IMR-90 (cell line): ENCODE data around the gene MAPK8IP3.

ENCODE experiments used
- TF ChIP-seq, protein P1 (sequence below): fragments of 150-350 bp; IDR thresholded peaks from 2 replicates; pipeline ENCODE4 v1.6.1; 2017; ENCODE audit warnings: mild to moderate bottlenecking, antibody characterized with exemption, low read length, low read depth
- TF ChIP-seq, protein P2 (sequence below): conservative IDR thresholded peaks from 2 replicates; pipeline ENCODE4 v1.5.1; 2012; ENCODE audit warnings: mild to moderate bottlenecking, low read depth, low read length, improper control_type of control experiment

DNA sequence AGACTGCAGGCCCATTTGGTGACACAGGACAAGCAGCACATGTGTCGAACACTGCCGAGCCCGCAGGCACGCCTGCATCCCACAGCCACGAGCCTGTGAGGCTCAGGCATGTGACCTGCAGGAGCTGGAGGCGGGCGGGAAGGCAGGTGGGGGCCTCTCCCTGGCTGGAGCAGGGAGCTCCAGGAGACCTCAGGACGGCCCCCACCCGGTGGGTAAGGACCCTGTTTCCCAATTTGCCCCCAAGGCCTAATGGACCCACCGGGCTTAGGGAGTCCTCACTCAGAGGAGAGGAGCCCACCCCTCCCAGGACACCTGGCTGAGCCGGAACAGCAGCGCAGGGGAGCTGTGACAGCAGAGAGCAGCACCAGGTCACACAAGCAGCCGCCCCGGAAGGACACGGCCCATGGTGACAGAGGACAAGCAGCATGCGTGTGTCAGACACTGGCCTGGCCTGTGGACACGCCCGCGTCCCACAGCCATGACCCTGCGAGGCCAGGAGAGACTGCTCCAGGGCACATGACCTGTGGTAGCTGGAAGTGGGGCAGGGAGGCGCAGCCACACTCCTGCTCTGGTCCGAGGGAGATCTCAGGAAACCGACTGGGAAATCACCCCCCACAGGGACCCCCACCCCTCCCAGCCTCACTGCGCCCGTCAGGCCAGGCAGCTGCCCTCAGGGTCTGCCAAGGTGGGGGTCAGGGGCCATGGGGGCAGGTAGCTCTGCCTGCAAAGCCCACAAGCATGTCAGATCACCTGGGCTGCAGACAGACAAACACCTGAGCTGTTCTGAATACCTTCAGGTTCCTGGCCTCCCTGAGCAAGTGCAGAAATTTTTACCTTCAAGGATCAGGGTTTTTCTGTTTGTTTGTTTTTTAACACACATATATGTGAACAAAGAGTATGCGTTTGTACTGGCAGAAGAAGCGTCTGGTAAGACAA, 74.0 kb downstream of the MAPK8IP3 start:
- TF ChIP-seq, protein P1, sequence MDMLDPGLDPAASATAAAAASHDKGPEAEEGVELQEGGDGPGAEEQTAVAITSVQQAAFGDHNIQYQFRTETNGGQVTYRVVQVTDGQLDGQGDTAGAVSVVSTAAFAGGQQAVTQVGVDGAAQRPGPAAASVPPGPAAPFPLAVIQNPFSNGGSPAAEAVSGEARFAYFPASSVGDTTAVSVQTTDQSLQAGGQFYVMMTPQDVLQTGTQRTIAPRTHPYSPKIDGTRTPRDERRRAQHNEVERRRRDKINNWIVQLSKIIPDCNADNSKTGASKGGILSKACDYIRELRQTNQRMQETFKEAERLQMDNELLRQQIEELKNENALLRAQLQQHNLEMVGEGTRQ = no peak
- TF ChIP-seq, protein P2, sequence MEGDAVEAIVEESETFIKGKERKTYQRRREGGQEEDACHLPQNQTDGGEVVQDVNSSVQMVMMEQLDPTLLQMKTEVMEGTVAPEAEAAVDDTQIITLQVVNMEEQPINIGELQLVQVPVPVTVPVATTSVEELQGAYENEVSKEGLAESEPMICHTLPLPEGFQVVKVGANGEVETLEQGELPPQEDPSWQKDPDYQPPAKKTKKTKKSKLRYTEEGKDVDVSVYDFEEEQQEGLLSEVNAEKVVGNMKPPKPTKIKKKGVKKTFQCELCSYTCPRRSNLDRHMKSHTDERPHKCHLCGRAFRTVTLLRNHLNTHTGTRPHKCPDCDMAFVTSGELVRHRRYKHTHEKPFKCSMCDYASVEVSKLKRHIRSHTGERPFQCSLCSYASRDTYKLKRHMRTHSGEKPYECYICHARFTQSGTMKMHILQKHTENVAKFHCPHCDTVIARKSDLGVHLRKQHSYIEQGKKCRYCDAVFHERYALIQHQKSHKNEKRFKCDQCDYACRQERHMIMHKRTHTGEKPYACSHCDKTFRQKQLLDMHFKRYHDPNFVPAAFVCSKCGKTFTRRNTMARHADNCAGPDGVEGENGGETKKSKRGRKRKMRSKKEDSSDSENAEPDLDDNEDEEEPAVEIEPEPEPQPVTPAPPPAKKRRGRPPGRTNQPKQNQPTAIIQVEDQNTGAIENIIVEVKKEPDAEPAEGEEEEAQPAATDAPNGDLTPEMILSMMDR = no peak
